Tibial nerve (tissue), 4 donors: ENCODE measurements around the gene METTL25B.

Experiments used
- CTCF ChIP-seq, 5 experiments: fragments of 200-600 bp in 3 of 5; fragments of 450-650 bp in 2 of 5; sonication (generic) in 3 of 5; IDR thresholded peaks; one replicate each; pipeline ENCODE4 v1.5.1; 2016 to 2019; ENCODE audit warnings: antibody characterized with exemption in 5 of 5, mild to moderate bottlenecking in 3 of 5, moderate library complexity in 2 of 5
- EP300 ChIP-seq, 2 donors: sonication (generic); formaldehyde crosslinking; IDR thresholded peaks; one replicate each; pipeline ENCODE4 v1.6.1; 2017; ENCODE audit warnings: antibody characterized with exemption in 2 of 2, mild to moderate bottlenecking in 1 of 2
- POLR2A ChIP-seq, 2 donors: fragments of 450-650 bp; IDR thresholded peaks; one replicate each; pipeline ENCODE4 v1.6.1; 2017; ENCODE audit warnings: antibody characterized with exemption in 2 of 2, mild to moderate bottlenecking in 2 of 2, moderate library complexity in 2 of 2

DNA sequence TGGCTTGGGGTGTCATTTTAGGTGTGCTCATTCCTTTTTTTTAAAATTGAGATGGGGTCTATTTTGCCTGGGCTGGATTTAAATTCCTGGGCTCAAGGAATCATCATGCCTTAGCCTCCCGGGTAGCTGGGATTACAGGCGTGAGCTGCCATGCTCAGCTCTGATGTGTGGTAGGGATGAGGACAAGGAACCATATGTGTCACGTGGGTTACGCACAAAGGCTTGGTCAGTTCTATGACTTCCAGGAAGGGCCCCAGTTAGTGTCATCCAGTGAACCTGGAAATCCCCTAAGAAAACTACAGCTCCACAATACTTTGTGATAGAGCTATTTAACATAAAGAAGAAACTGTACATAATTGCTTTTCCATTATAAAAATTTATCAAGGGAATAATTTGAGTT is 6.7 kb upstream of the METTL25B start:
- TF ChIP-seq CTCF (IDR thresholded peaks at IDR 0.05), result no peak
- no peak for TF ChIP-seq EP300 (IDR thresholded peaks at IDR 0.05)
- TF ChIP-seq POLR2A (IDR thresholded peaks at IDR 0.05), result no peak
